Smooth muscle cell (in vitro differentiated cells): ENCODE results near the gene WDR35. TPM values are rescaled to one million over a fixed set of nuclear protein-coding genes. Genes with fewer than 3 reads are reported as not detected.

Experiments used
- DNase-seq: peaks from one replicate; lab custom pipeline; 2025; ENCODE audit not compliant: unreplicated experiment; lab: John Stamatoyannopoulos, UW
- H2AFZ ChIP-seq: fragments of 200-600 bp; sonication (generic); 2 replicates; pipeline ENCODE4 v1.6.0; 2016; ENCODE audit warnings: antibody characterized with exemption, low read depth, mild to moderate bottlenecking
- H3F3A ChIP-seq: fragments of 200-600 bp; sonication (generic); 2 replicates; pipeline ENCODE4 v1.6.0; 2017; ENCODE audit warnings: antibody characterized with exemption, low read depth
- H3K27ac ChIP-seq: fragments of 200-600 bp; sonication (generic); 2 replicates; pipeline ENCODE4 v1.5.1; 2016; ENCODE audit warnings: low read depth, mild to moderate bottlenecking
- H3K27me3 ChIP-seq: fragments of 200-600 bp; sonication (generic); 2 replicates; pipeline ENCODE4 v1.6.1; 2016; ENCODE audit warnings: low read depth, mild to moderate bottlenecking
- H3K36me3 ChIP-seq: fragments of 200-600 bp; sonication (generic); 2 replicates; pipeline ENCODE4 v1.5.1; 2016; ENCODE audit warnings: low read depth
- H3K4me1 ChIP-seq: fragments of 200-600 bp; sonication (generic); 2 replicates; pipeline ENCODE4 v1.5.1; 2016; ENCODE audit warnings: low read depth
- H3K4me2 ChIP-seq: fragments of 200-600 bp; sonication (generic); 2 replicates; pipeline ENCODE4 v1.6.0; 2016; ENCODE audit warnings: mild to moderate bottlenecking
- H3K4me3 ChIP-seq: fragments of 200-600 bp; sonication (generic); 2 replicates; pipeline ENCODE4 v1.5.1; 2016; ENCODE audit warnings: mild to moderate bottlenecking
- H3K79me2 ChIP-seq: fragments of 200-600 bp; sonication (generic); 2 replicates; pipeline ENCODE4 v1.6.0; 2016; ENCODE audit warnings: low read depth, mild to moderate bottlenecking
- H3K9ac ChIP-seq: fragments of 200-600 bp; sonication (generic); 2 replicates; pipeline ENCODE4 v1.6.0; 2016; ENCODE audit warnings: low read depth
- H3K9me3 ChIP-seq: fragments of 200-600 bp; sonication (generic); replicated peaks from 2 replicates; pipeline ENCODE4 v1.5.1; 2016; ENCODE audit warnings: low read depth
- H4K20me1 ChIP-seq: fragments of 200-600 bp; sonication (generic); 2 replicates; pipeline ENCODE4 v1.6.0; 2016; ENCODE audit warnings: low read depth
- CTCF ChIP-seq: fragments of 200-600 bp; sonication (generic); IDR thresholded peaks from 2 replicates; pipeline ENCODE4 v1.5.1; 2017; ENCODE audit warnings: borderline replicate concordance, mild to moderate bottlenecking, antibody characterized with exemption; ENCODE audit not compliant: insufficient read depth, poor library complexity, severe bottlenecking
- WGBS: methylation state at CpG from one replicate; pipeline ENCODE4 v1.1.7; 2016; ENCODE audit warnings: low lambda C conversion rate; 5-methylcytosine and 5-hydroxymethylcytosine counted together
- polyA plus RNA-seq: library from polyadenylated mRNA; unstranded; fragments of >200 nt; fragmentation: Nextera tagmentation; extraction: Ambion mirVana; gene quantifications from 2 replicates; pipeline ENCODE4 v1.2.1, GENCODE V29; 2016
- total RNA-seq: library from RNA; depleted of rRNA; stranded (reverse); fragments of >200 nt; gene quantifications from 2 replicates; pipeline ENCODE4 v1.2.3, GENCODE V29; 2014

Gene WDR35
- total and polyA plus RNA-seq, 2 experiments from 2014 or later: 0.70 to 4.7 TPM

GRCh38 chr2:19899985-19900930, 89.6 kb downstream of the WDR35 start:
- peaks cover 52% of the 10 kb centered on the region for H3K79me2 ChIP-seq
- H3K9me3 ChIP-seq: no peaks in the 10 kb centered on the region
- 54% methylated on average over 11 of the region's 11 CpGs for WGBS
- H3K36me3 ChIP-seq: no peaks in the 10 kb centered on the region
- peak overlapping the region; percentile 68 for H3K4me3 ChIP-seq
- peaks cover 39% of the 10 kb centered on the region for H4K20me1 ChIP-seq
- H3K27me3 ChIP-seq: no peaks in the 10 kb centered on the region
- no peak for DNase-seq
- H3K4me2 ChIP-seq: peak overlapping the region; percentile 94
- no peak for TF ChIP-seq CTCF
- peaks cover 27% of the 10 kb centered on the region for H3K4me1 ChIP-seq
- H3K9ac ChIP-seq: peak overlapping the region; percentile 95
- H3K27ac ChIP-seq: peak overlapping the region; percentile 91
- H2AFZ ChIP-seq: peak overlapping the region; percentile 89
- peaks cover 3% of the 10 kb centered on the region for H3F3A ChIP-seq

GRCh38 chr2:19898592-19899329, 91.1 kb downstream of the WDR35 start:
- Histone ChIP-seq H2AFZ (no peak overlapping the region), H3K4me2 (peak overlapping the region; percentile 42), H3K9ac (peak overlapping the region; percentile 1), H3K27me3 (no peaks in the 10 kb centered on the region), H3K36me3 (no peaks in the 10 kb centered on the region), H4K20me1 (peaks cover 53% of the 10 kb centered on the region), H3K4me1 (peaks cover 27% of the 10 kb centered on the region), H3F3A (peaks cover 3% of the 10 kb centered on the region), H3K9me3 (no peaks in the 10 kb centered on the region), H3K27ac (no peak overlapping the region), H3K79me2 (peaks cover 59% of the 10 kb centered on the region), H3K4me3 (no peak overlapping the region)
- no peak for TF ChIP-seq CTCF
- DNase-seq: no peak
- 73% methylated on average over 7 of the region's 7 CpGs for WGBS

GRCh38 chr2:19897623-19898245, 92.2 kb downstream of the WDR35 start:
- H3K36me3 ChIP-seq: no peaks in the 10 kb centered on the region
- H3K4me1 ChIP-seq: peaks cover 21% of the 10 kb centered on the region
- H3K4me2 ChIP-seq: peak overlapping the region; percentile 14
- peaks cover 62% of the 10 kb centered on the region for H4K20me1 ChIP-seq
- H3K27me3 ChIP-seq: no peaks in the 10 kb centered on the region
- no peak for DNase-seq
- no peak overlapping the region for H3K4me3 ChIP-seq
- 96% methylated on average over 5 of the region's 5 CpGs for WGBS
- H3K9me3 ChIP-seq: no peaks in the 10 kb centered on the region
- H3K27ac ChIP-seq: no peak overlapping the region
- H3F3A ChIP-seq: peaks cover 3% of the 10 kb centered on the region
- TF ChIP-seq CTCF: no peak
- H3K9ac ChIP-seq: peak overlapping the region; percentile 1
- no peak overlapping the region for H2AFZ ChIP-seq
- H3K79me2 ChIP-seq: peaks cover 59% of the 10 kb centered on the region
